ENCODE measurements around the gene MMP12.

MMP12 gene

GRCh38 chr11:102830001-102830727 is 44.6 kb downstream of the MMP12 start:
- TF ChIP-seq CTCF (IDR thresholded peaks at IDR 0.05; ENCODE audit: low read length, missing control alignments), result no peak
- no peak overlapping the region for H3K4me3 ChIP-seq (replicated peaks; ENCODE audit: low read depth, low read length)
- DNase-seq (ENCODE audit: low read depth), result no peak

- no peak for DNase-seq (ENCODE audit: low read depth)
- TF ChIP-seq CTCF (IDR thresholded peaks at IDR 0.05; ENCODE audit: low read length, missing control alignments), result no peak
Observed at GRCh38 chr11:102829316-102830000, 45.3 kb downstream of the MMP12 start.

GRCh38 chr11:102824556-102824955 is 50.2 kb downstream of the MMP12 start:
- no peak for TF ChIP-seq CTCF (IDR thresholded peaks at IDR 0.05; ENCODE audit: low read length, missing control alignments)
- DNase-seq (ENCODE audit: low read depth), result no peak
- no peak overlapping the region for H3K4me3 ChIP-seq (replicated peaks; ENCODE audit: low read depth, low read length)

More at GRCh38 chr11:102829316-102830000, 45.3 kb downstream of the MMP12 start:
- H3K4me3 ChIP-seq (replicated peaks; ENCODE audit: low read depth, low read length), result no peak overlapping the region

- no peak for TF ChIP-seq CTCF (IDR thresholded peaks at IDR 0.05; ENCODE audit: low read length, missing control alignments)
- H3K4me3 ChIP-seq (replicated peaks; ENCODE audit: low read depth, low read length), result no peak overlapping the region
- DNase-seq (ENCODE audit: low read depth), result no peak
Observed at GRCh38 chr11:102819491-102819890, 55.3 kb downstream of the MMP12 start.

- no peak overlapping the region for H3K4me3 ChIP-seq (replicated peaks; ENCODE audit: low read depth, low read length)
- no peak for DNase-seq (ENCODE audit: low read depth)
- TF ChIP-seq CTCF (IDR thresholded peaks at IDR 0.05; ENCODE audit: low read length, missing control alignments), result no peak
Observed at GRCh38 chr11:102813484-102813883, 61.3 kb downstream of the MMP12 start.
